PC-9 (cell line): ENCODE data around the gene NFKB2.

ENCODE experiments used
- CTCF ChIP-seq: fragments of 200-600 bp; sonication (generic); conservative IDR thresholded peaks from 2 replicates; pipeline ENCODE4 v1.6.1; 2017; ENCODE audit warnings: mixed run types, antibody characterized with exemption, mild to moderate bottlenecking, moderate library complexity
- EZH2 ChIP-seq: fragments of 200-600 bp; sonication (generic); IDR thresholded peaks from 2 replicates; pipeline ENCODE4 v1.8.0; 2017; ENCODE audit warnings: antibody characterized with exemption, low read depth

GRCh38 chr10:102413806-102414561 lies 18.5 kb downstream of the NFKB2 start:
- TF ChIP-seq CTCF = no peak
- no peak for TF ChIP-seq EZH2
